SK-N-MC (cell line): ENCODE measurements around the gene GPN1.

ENCODE experiments used
- DNase-seq: peaks from one replicate; pipeline ENCODE4 v3.0.0-alpha.2; 2011; ENCODE audit warnings: low read depth, low spot score
- H3K27ac ChIP-seq: fragments of 200-600 bp; sonication (generic); 2 replicates; pipeline ENCODE4 v1.5.1; 2016; ENCODE audit warnings: mixed run types
- H3K36me3 ChIP-seq: fragments of 200-600 bp; sonication (generic); 2 replicates; pipeline ENCODE4 v1.6.1; 2017; ENCODE audit warnings: antibody characterized with exemption, low read length, mixed read lengths; ENCODE audit not compliant: insufficient read depth
- H3K4me3 ChIP-seq: fragments of 200-600 bp; sonication (generic); 2 replicates; pipeline ENCODE4 v1.5.1; 2016
- H3K9ac ChIP-seq: fragments of 200-600 bp; sonication (generic); 2 replicates; pipeline ENCODE4 v1.8.0; 2017; ENCODE audit warnings: mixed run types, mixed read lengths; ENCODE audit not compliant: insufficient read length
- H3K9me3 ChIP-seq: fragments of 200-600 bp; sonication (generic); 2 replicates; pipeline ENCODE4 v1.6.1; 2017; ENCODE audit warnings: low read depth, mild to moderate bottlenecking, antibody characterized with exemption, low read length, moderate library complexity, mixed read lengths
- EZH2 ChIP-seq: fragments of 200-600 bp; sonication (generic); IDR thresholded peaks from one replicate; pipeline ENCODE4 v1.6.1; 2017; ENCODE audit warnings: antibody characterized with exemption
- FOXP2 ChIP-seq: optimal IDR thresholded peaks from 2 replicates; pipeline ENCODE3; 2011; ENCODE audit warnings: mild to moderate bottlenecking, moderate library complexity; ENCODE audit not compliant: insufficient read depth; ENCODE audit errors: extremely low read length, control extremely low read depth
- POLR2AphosphoS5 ChIP-seq: IDR thresholded peaks from 2 replicates; pipeline ENCODE4 v1.6.1; 2012; ENCODE audit warnings: mild to moderate bottlenecking, low read depth, low read length, borderline replicate concordance

Gene GPN1

GRCh38 chr2:27640722-27641245 lies 11.9 kb downstream of the GPN1 start:
- TF ChIP-seq EZH2: no peak
- Histone ChIP-seq H3K27ac (no peak overlapping the region), H3K36me3 (peaks cover 65% of the 10 kb centered on the region), H3K9me3 (no peaks in the 10 kb centered on the region), H3K4me3 (no peak overlapping the region), H3K9ac (no peak overlapping the region)
- no peak for DNase-seq

- no peak for DNase-seq
- H3K36me3 ChIP-seq: peaks cover 63% of the 10 kb centered on the region
Observed at GRCh38 chr2:27645197-27645596, 16.3 kb downstream of the GPN1 start.

DNA sequence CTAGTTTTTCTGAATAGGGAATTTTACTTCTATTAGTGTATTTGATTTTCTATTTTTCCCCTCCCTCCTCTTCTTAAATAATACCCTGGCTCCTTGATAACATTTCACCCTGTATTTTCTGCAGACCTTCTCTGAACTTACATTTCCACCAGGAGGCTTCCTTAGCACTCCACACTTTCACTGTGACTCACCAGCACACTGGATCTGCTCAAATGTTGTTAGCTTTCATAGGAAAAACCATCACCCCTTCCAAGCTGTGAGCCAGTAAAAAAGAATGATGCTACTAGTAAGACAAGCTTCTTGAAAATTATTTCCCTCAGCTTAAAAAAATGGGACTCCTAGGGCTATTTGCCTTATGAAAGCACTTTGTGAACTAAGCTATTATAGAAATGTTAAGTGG lies 18.4 kb downstream of the GPN1 start:
- H3K9me3 ChIP-seq: no peaks in the 10 kb centered on the region
- no peak overlapping the region for H3K9ac ChIP-seq
- no peak overlapping the region for H3K27ac ChIP-seq
- H3K36me3 ChIP-seq: peaks cover 62% of the 10 kb centered on the region
- no peak for DNase-seq
- no peak for TF ChIP-seq FOXP2
- TF ChIP-seq POLR2AphosphoS5: no peak
- H3K4me3 ChIP-seq: no peak overlapping the region

More at GRCh38 chr2:27645197-27645596, 16.3 kb downstream of the GPN1 start:
- no peak overlapping the region for H3K9ac ChIP-seq
- H3K9me3 ChIP-seq: no peaks in the 10 kb centered on the region
- no peak overlapping the region for H3K27ac ChIP-seq
- no peak overlapping the region for H3K4me3 ChIP-seq
- no peak for TF ChIP-seq POLR2AphosphoS5
- no peak for TF ChIP-seq FOXP2
- no peak for TF ChIP-seq EZH2

DNA sequence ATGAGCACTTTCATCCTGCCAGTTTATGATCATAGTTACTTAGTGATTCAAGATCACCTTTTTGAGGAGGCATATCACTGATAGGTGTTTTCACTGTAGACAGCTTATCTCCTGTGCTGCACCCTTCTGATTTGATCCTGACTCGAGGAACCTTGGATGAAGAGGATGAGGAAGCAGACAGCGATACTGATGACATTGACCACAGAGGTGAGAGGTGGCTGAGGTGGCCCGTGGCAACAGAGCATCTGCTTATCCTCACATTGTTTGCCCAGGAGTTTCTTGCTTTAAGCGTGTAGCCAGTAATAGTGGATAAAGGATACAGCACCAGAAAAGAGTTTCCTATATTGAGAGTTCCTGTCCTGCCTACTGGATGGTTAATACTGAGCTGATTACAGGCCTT lies 18.9 kb downstream of the GPN1 start:
- no peak overlapping the region for H3K27ac ChIP-seq
- no peak overlapping the region for H3K9ac ChIP-seq
- H3K36me3 ChIP-seq: peaks cover 66% of the 10 kb centered on the region
- no peaks in the 10 kb centered on the region for H3K9me3 ChIP-seq
- DNase-seq: no peak
- H3K4me3 ChIP-seq: no peak overlapping the region
- TF ChIP-seq FOXP2: no peak
- no peak for TF ChIP-seq EZH2
- no peak for TF ChIP-seq POLR2AphosphoS5

DNA sequence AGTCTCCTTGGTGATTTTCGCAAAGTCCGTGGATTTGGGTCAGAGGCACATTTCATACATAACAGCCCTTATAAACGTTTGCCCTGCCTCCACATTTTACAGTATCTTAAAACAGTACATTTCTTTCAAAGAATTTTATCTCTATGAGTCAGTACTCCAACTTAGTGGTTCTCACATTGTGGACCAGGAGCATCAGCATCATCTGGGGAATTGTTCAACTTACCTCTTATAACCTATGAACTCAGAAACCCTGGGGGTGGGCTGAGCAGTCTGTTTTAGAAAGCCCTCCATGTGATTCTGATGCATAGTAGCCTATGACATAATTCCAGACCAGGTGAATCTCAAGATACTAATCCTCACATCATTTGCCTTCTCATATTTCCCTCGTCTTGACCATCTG lies 22.2 kb downstream of the GPN1 start:
- Histone ChIP-seq H3K4me3 (no peak overlapping the region), H3K9ac (no peak overlapping the region), H3K36me3 (peaks cover 78% of the 10 kb centered on the region), H3K9me3 (no peaks in the 10 kb centered on the region), H3K27ac (no peak overlapping the region)
- no peak for DNase-seq
- no peak for TF ChIP-seq POLR2AphosphoS5
- TF ChIP-seq EZH2: no peak
- no peak for TF ChIP-seq FOXP2

DNA sequence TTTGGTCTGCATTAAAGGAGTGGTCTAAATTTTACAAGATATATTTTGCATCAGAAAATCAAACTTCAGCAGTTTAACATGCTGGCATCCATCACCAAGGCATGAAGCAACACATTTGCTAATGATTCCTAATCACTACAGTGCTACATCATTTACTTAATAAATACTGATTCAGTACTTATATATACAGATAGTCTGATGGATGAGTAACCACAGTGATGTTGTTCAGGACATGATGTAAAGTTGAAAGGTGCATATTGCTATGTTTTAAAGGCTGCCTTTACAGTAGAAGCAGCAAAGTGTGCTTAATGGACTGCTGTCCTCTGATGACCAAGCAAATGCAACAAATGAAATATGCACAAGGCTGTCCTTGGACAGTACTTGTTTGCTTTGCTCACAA lies 23.5 kb downstream of the GPN1 start:
- TF ChIP-seq EZH2 (no peak), POLR2AphosphoS5 (no peak), FOXP2 (no peak)
- Histone ChIP-seq H3K9me3 (no peaks in the 10 kb centered on the region), H3K27ac (no peak overlapping the region), H3K4me3 (no peak overlapping the region), H3K9ac (no peak overlapping the region), H3K36me3 (peaks cover 86% of the 10 kb centered on the region)
- no peak for DNase-seq

GRCh38 chr2:27652790-27653189 lies 23.9 kb downstream of the GPN1 start:
- Histone ChIP-seq H3K27ac (no peak overlapping the region), H3K4me3 (no peak overlapping the region), H3K36me3 (peaks cover 86% of the 10 kb centered on the region), H3K9ac (no peak overlapping the region), H3K9me3 (no peaks in the 10 kb centered on the region)
- TF ChIP-seq EZH2 (no peak), FOXP2 (no peak), POLR2AphosphoS5 (no peak)
- DNase-seq: no peak

- TF ChIP-seq EZH2: no peak
- no peak for TF ChIP-seq POLR2AphosphoS5
- TF ChIP-seq FOXP2: no peak
- no peak overlapping the region for H3K9ac ChIP-seq
- H3K4me3 ChIP-seq: no peak overlapping the region
- no peak overlapping the region for H3K27ac ChIP-seq
- no peaks in the 10 kb centered on the region for H3K9me3 ChIP-seq
- DNase-seq: no peak
- peaks cover 82% of the 10 kb centered on the region for H3K36me3 ChIP-seq
Observed at GRCh38 chr2:27653397-27653796, 24.5 kb downstream of the GPN1 start.

DNA sequence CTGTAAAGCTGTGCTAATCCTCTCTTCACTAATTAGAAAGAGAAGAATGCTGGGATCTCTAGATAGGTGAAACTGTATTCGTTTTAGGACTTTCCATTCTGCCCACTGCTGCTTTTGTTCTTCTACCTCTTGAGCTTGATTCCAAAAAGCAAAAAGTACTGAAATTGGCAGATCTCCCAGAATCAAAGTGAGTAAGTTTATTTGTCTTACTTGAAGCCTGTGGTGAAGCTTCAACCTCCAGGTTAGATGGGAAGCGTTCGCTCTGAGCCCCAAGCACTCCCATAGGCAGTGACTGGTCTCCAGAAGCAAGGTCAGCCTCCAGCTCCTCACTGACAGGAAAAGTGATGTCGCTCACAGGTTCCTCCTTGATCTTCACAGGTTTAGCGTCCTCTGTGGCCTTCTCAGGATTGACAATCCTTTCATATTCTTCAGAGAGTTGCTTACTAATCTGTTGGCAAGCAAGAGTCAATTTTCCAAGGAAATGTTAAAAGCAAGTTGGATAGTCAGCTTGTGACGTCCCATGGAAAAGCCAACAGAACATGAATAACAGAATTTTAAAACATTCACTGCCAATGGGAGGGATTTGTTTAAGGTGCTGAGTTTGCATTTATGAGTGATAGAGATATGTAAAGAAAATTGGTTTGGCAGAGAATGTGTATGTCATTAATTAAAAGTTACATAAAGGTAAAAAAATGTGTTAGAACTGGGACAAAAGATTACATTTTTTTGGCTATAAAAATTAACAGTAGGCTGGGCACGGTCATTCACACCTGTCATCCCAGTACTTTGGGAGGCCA lies 26.5 kb downstream of the GPN1 start:
- no peak for DNase-seq
- no peak overlapping the region for H3K4me3 ChIP-seq
- no peaks in the 10 kb centered on the region for H3K9me3 ChIP-seq
- no peak overlapping the region for H3K9ac ChIP-seq
- peaks cover 81% of the 10 kb centered on the region for H3K36me3 ChIP-seq
- no peak for TF ChIP-seq POLR2AphosphoS5
- no peak for TF ChIP-seq FOXP2
- no peak for TF ChIP-seq EZH2
- no peak overlapping the region for H3K27ac ChIP-seq
